ENCODE results near the gene SLC41A3. TPM values are rescaled to one million over a fixed set of nuclear protein-coding genes. Genes with fewer than 3 reads are reported as not detected.

The SLC41A3 gene
- total RNA-seq, 2 donors from 2014 or later, result 46.8 to 50.4 TPM

DNA sequence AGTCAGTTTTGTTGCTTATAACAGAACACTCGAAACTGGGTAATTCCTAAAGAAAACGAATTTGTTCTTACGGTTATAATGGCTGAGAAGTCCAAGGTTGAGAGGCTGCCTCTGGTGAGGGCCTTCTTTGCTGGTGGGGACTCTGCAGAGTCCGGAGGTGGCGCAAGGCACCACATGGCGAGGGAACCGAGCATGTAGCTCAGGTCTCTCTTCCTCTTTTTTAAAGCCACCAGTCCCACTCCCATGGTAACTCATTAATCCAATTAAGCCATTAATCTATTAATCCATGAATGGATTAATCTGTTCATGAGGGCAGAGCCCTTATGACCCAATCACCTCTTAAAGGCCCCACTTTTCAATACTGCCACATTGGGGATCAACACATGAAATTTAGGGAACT is 64.9 kb downstream of the SLC41A3 start:
- DNase-seq, result no peak
- H3K9me3 Mint-ChIP-seq, result no peaks in the 10 kb centered on the region

DNA sequence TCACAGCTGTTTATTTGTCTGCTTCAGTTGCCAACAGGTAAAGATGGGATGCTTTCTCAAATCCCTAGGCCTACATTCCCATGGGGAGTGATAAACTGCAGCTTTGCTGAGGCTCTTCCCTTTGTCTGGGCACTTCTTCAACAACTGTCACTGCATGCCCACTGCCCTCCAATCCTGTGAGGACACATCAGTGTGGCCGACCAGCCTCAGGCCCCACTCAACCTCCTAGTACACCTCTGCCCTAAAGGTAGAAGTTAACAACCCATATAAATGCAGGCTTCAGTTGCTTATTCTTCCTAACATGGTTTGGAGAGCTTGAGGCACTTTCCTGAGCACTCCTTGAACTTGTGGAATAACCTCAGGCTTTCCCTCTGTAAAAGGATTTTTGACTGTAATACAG is 65.4 kb downstream of the SLC41A3 start:
- H3K27me3 Mint-ChIP-seq (ENCODE audit: insufficient read depth), result no peaks in the 10 kb centered on the region
- no peak overlapping the region for H3K4me3 ChIP-seq (ENCODE audit: low read length)
- no peak overlapping the region for H3K27ac Mint-ChIP-seq
- no peak overlapping the region for H3K27ac ChIP-seq (ENCODE audit: low read depth, low read length)
- H3K4me1 Mint-ChIP-seq, result peaks cover 22% of the 10 kb centered on the region
- 100% methylated on average over 1 of the region's 1 CpG; no CpG with 5 or more reads in 1 of the 2 experiments for WGBS, 2 experiments (ENCODE audit: insufficient coverage in 1 of 2, insufficient read length in 1 of 2)
- H3K9me3 Mint-ChIP-seq, result no peaks in the 10 kb centered on the region
- no peak overlapping the region for H3K9ac ChIP-seq (ENCODE audit: extremely low read depth, low read length, poor library complexity, severe bottlenecking)
- no peak for DNase-seq
- TF ChIP-seq, protein P1, sequence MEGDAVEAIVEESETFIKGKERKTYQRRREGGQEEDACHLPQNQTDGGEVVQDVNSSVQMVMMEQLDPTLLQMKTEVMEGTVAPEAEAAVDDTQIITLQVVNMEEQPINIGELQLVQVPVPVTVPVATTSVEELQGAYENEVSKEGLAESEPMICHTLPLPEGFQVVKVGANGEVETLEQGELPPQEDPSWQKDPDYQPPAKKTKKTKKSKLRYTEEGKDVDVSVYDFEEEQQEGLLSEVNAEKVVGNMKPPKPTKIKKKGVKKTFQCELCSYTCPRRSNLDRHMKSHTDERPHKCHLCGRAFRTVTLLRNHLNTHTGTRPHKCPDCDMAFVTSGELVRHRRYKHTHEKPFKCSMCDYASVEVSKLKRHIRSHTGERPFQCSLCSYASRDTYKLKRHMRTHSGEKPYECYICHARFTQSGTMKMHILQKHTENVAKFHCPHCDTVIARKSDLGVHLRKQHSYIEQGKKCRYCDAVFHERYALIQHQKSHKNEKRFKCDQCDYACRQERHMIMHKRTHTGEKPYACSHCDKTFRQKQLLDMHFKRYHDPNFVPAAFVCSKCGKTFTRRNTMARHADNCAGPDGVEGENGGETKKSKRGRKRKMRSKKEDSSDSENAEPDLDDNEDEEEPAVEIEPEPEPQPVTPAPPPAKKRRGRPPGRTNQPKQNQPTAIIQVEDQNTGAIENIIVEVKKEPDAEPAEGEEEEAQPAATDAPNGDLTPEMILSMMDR (conservative IDR thresholded peaks at IDR 0.05), result no peak
- H3K27me3 ChIP-seq (ENCODE audit: control insufficient read depth, insufficient read depth, low read length, poor library complexity, severe bottlenecking), result no peaks in the 10 kb centered on the region
- peaks cover 39% of the 10 kb centered on the region for H3K36me3 Mint-ChIP-seq (ENCODE audit: low read depth)
- H3K9me3 ChIP-seq (ENCODE audit: control insufficient read depth, low read length), result no peaks in the 10 kb centered on the region
- H3K36me3 ChIP-seq (ENCODE audit: control insufficient read depth, insufficient read depth, low read length), result peaks cover 12% of the 10 kb centered on the region
- no peak overlapping the region for H3K4me3 Mint-ChIP-seq
- H3K4me1 ChIP-seq (ENCODE audit: control insufficient read depth, insufficient read depth, low read length), result peaks cover 10% of the 10 kb centered on the region

More for the DNA sequence above, 64.9 kb downstream of the SLC41A3 start:
- 94 to 96% methylated on average over 5 to 7 of the region's 7 CpGs for WGBS, 2 experiments (ENCODE audit: insufficient coverage in 1 of 2, insufficient read length in 1 of 2)
- no peak overlapping the region for H3K27ac ChIP-seq (ENCODE audit: low read depth, low read length)
- TF ChIP-seq, protein P1 (conservative IDR thresholded peaks at IDR 0.05), result no peak
- Mint-ChIP-seq H3K4me1 (peaks cover 22% of the 10 kb centered on the region), H3K36me3 (ENCODE audit: low read depth) (peaks cover 34% of the 10 kb centered on the region), H3K27ac (no peak overlapping the region), H3K4me3 (no peak overlapping the region), H3K27me3 (ENCODE audit: insufficient read depth) (no peaks in the 10 kb centered on the region)
- no peak overlapping the region for H3K9ac ChIP-seq (ENCODE audit: extremely low read depth, low read length, poor library complexity, severe bottlenecking)
- no peaks in the 10 kb centered on the region for H3K27me3 ChIP-seq (ENCODE audit: control insufficient read depth, insufficient read depth, low read length, poor library complexity, severe bottlenecking)
- H3K9me3 ChIP-seq (ENCODE audit: control insufficient read depth, low read length), result no peaks in the 10 kb centered on the region
- no peak overlapping the region for H3K4me3 ChIP-seq (ENCODE audit: low read length)
- H3K36me3 ChIP-seq (ENCODE audit: control insufficient read depth, insufficient read depth, low read length), result peaks cover 12% of the 10 kb centered on the region
- H3K4me1 ChIP-seq (ENCODE audit: control insufficient read depth, insufficient read depth, low read length), result peaks cover 10% of the 10 kb centered on the region

DNA sequence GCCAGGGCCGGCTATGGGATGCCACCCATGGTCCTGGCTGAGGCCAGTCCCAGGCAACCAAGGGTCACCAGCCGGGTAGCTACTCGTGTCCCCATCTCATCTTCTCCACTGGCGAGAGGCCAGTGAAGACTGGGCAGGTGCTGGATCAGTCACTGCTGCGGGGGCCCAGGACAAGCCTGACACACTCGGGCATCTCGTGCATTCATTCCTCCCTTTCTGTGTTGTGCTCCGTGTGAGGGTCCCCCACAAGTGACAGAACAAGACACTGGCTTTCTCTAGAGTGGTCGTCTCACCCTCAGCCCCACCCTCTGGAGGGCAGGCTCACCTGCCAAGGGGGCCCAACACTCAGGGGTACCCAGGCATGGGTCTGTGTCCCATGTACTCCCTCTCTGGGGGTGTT is 66.6 kb downstream of the SLC41A3 start:
- DNase-seq, result no peak
- Histone ChIP-seq H3K36me3 (ENCODE audit: control insufficient read depth, insufficient read depth, low read length) (peaks cover 9% of the 10 kb centered on the region), H3K9ac (ENCODE audit: extremely low read depth, low read length, poor library complexity, severe bottlenecking) (no peak overlapping the region), H3K4me1 (ENCODE audit: control insufficient read depth, insufficient read depth, low read length) (peaks cover 10% of the 10 kb centered on the region), H3K9me3 (ENCODE audit: control insufficient read depth, low read length) (no peaks in the 10 kb centered on the region), H3K27me3 (ENCODE audit: control insufficient read depth, insufficient read depth, low read length, poor library complexity, severe bottlenecking) (no peaks in the 10 kb centered on the region), H3K27ac (ENCODE audit: low read depth, low read length) (no peak overlapping the region), H3K4me3 (ENCODE audit: low read length) (no peak overlapping the region)
- H3K9me3 Mint-ChIP-seq, result no peaks in the 10 kb centered on the region
- no peak overlapping the region for H3K27ac Mint-ChIP-seq
- peaks cover 44% of the 10 kb centered on the region for H3K36me3 Mint-ChIP-seq (ENCODE audit: low read depth)
- 91% methylated on average over 7 to 9 of the region's 9 CpGs for WGBS, 2 experiments (ENCODE audit: insufficient coverage in 1 of 2, insufficient read length in 1 of 2)
- H3K27me3 Mint-ChIP-seq (ENCODE audit: insufficient read depth), result no peaks in the 10 kb centered on the region
- TF ChIP-seq, protein P1 (conservative IDR thresholded peaks at IDR 0.05), result no peak
- no peak overlapping the region for H3K4me3 Mint-ChIP-seq
- peaks cover 22% of the 10 kb centered on the region for H3K4me1 Mint-ChIP-seq
